GM19463 (cell line): ENCODE measurements around the gene C20orf141.
A peak's percentile ranks its signal among the peaks of the same experiment; 100 is the strongest.
"Not testable (repeated sequence)": the region's sequence is repeated elsewhere in the genome, so short reads cannot be mapped to it uniquely, and the experiment has no call there.

Experiments used
- ATAC-seq: cut with Tn5 transposase; IDR thresholded peaks from one replicate; pipeline ENCODE4 v1.9.1; 2021; ENCODE audit warnings: mild to moderate bottlenecking, moderate library complexity; ENCODE audit not compliant: unreplicated experiment

Gene C20orf141

DNA sequence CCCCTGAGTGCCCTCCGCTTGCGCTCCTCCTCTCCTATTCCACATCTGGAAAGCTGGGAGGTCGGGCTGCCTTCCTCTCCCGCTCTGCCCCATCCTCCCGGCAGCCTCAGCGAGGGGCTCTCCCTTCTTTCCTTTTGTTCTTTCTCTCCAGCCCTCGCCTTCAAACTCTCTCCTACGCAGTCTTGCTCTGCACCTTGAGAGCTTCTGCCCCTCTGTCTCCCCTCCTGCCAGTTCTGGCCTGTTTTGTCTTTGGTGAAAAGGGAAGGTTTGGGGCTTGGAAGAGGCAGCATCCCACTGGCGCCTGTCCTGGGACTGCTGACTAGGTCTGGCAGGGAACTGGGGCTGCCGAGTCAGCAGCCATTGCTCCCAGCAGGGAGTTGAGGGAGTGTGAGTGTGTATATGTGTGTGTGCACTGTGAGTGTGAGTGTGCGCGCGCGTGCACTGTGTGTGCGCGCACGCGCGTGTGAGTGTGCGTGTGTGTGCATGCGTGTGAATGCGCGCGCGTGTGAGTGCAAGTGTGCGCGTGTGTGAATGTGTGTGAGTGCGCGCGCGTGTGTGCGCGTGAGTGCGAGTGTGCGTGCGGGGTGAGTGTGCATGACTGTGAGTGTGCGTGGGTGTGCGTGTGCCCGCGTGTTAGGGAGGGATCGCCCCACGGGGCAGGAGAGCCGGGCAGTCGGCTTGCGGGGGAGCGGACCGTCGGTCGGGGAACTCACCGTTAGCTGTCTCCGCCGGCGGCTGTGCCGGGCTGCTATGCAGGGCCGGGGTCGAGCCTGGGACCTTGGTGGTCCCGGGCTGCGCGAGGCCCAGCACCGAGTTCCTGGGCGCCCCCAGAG is 14.9 kb upstream of the C20orf141 start:
- ATAC-seq: peak; percentile 17

DNA sequence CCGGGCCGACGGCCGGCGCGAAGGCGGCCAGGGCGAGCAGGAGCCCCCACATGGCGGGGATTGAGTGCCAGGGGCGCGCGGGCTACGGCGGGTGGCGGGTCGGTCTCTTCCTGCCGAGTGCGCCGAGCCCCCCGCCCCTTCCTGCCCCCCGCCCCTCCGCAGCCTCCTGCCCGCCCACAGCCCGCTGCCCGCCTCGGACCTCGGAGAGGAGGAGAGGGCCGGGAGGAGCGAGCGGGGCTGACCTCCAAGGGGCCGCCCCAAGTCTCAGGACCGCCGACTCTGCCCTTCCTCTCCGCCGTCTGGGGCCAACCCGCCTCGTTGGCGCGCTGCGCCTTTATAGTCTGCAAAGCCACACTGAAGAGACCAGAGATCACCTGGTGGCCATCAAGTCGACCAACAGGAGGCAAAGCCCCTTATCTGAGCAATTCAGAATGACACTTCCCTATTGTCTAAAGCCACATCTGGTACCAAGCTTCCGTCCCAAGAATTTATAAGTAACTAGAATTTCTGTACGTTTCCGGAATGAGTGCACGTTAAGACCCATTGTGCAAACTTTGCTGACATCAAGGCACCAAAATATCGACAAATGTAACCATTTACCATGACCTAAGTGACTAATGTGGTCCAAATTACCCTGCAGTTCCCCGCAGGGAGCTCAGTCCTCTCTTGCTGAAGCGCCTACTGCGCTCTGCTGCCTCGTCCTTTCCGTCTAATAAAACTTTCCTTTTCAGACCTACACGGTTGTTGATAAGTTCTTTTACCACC is 14.1 kb upstream of the C20orf141 start, which contains the start of gene CPXM1:
TSS of gene CPXM1 (minus strand) at position 107 of the 765 bp plus-strand sequence. CDS start at position 52, 55 bp downstream.
- ATAC-seq: peak; percentile 53

DNA sequence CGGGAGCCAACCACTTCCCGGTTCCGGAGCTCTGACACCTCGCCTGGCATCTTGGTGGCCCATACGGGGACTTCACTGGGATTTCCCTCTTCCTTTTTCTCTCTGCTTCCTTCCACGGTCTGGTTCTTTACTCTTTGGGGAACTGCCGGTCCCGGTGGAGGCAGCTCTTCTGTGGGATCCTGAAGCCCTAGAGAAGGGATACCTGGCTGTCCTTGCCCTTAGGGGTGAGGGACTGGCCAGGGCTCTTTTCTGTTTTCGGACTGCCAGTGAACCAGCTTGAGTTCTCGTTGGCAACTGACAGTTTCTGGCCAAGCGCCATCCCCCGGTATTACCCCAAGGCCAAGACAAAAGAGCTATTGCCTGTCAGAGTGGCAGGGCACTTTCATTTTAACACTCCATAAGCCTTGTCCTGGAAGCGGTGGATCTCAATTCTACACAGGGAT is 13.5 kb upstream of the C20orf141 start:
- peak; percentile 36 for ATAC-seq

DNA sequence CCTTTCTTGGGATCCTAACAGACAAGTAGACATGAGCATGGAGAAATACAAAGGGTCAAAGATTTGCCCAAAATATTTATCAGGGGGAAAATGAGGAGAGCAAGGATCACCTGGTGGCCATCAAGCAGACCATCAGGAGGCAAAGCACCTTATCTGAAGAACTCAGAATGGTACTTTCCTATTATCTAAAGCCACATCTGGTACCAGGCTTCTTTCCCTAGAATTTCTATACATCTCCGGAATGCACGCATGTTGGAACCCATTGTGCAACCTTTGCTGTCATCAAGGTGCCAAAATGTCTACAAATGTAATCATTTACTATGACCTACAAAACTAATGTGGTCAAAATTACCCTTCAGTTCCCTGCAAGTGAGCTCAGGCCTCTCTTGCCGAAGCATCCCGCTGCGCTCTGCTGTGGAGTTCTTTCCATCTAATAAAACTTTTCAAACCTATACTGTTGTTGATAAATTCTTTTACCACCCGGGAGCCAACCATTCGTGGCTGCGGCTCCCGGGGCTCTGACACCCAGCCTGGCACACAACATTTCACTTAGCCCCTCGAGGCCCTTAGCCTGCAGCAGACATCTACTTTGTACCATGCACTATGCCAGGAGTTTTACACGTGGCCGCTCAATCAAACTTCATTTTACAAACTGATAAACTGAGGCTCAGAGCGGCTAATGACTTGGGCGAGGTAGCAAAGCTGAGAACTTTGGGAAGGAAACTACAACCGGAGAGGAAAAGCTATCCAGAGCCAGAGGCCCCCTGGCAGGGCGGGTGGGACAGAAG is 10.6 kb upstream of the C20orf141 start:
- ATAC-seq: no peak

DNA sequence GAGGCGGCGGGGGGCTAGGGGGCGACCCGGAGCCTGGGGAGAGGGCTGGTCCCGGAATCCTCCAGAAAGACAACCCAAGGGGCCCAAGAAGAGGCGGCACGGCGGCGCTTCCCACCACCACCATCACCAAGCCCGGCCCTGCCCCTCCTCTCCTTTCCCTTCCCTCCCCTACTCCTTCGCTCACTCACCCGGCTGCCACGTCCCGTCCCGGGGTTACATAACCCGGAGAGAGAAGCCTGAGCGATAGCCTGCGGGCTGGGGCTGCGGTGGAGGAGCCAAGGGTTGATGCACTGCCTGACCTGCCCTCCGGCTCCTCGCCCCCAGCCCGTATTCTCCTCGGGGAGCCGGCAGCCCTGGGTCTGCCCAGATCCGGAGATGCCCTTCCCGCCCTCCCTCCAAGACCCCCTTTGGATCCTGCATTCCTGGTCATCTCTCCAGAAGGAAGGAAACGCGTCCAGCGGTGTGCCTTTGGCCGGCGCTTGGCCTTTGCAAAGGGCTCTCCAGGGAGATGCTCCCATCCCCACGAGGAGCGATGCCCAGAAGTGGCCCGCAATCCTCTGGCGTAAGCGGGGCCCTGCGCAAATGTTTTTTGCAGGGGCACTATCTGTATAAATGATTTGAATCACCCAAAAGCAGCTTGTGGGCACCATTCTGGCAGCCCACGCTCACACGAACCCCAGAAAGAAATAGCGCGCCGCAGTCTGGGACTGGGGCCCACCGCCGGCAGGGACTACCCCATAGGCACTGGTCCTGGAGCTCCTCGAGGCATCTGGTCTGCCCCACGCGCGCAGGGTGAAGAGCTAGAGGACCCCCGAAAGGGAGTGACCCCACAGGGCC is 9.7 kb upstream of the C20orf141 start:
- no peak for ATAC-seq

DNA sequence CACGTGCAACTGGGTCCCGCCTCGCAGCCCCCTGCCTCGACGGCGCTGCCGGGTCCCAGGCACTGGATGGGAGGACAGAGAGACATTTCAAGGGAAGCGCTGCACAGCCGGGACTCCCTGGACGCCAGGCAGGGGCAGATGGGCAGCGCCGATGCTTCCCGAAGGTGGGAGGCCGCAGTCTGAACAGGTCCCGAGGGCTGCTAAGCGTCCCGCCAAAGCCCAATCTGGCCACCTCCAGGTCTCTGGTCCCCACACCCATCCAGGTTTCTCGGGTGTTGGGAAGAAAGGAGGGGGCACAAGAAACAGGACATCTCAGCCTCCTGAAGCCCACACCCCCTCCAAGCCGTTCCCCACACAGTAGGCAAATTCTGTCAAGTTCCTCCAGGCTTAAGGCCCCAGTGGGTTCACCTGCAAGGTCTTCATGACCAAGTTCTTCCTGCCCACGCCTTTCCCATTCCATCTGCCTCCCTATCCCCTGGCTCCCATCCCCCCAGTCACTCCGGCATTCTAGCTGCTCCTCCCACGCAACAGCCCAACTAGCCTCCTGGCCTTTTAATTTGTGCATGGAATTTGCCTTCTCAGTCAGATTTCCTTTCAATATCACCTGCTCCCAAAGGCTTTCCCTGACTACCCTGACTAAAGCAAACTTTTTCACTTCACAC is 9.0 kb upstream of the C20orf141 start:
- ATAC-seq: no peak

DNA sequence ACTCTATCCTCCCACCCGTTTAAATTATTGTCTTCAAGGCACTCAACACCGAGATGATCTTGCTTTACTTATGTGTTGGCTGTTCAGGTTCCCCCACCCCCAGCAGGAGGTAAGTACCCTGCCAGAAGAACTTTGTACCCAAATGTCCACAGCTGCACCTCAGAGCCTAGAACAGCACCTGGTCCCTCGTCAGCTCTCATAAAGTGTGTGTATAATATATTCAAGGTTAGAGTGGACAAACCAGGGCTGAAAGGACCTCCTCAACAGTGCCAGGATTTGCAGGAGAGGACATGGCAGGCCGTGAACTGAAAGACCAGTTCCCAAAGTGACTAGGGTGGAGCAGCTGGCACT is 8.5 kb upstream of the C20orf141 start:
- no peak for ATAC-seq

DNA sequence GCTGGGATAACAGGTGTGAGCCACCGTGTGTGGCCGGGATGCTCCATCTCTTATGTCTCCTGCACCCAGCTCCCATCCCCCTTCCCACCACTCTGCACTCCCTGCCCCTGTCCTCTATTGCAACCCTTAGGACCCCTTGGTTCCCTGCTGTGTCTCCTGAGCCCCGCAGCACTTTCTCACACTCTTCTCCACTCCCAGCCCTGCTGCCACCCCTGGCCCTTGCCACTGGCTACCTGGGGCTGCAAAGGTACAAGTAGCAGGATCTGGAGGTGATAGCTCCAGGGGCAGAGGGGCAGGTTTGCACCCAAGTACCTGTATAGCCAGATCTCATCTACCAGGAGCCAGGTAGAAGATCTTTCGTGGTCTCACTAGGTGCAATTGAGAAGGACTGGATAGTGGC is 7.8 kb upstream of the C20orf141 start:
- ATAC-seq: no peak

DNA sequence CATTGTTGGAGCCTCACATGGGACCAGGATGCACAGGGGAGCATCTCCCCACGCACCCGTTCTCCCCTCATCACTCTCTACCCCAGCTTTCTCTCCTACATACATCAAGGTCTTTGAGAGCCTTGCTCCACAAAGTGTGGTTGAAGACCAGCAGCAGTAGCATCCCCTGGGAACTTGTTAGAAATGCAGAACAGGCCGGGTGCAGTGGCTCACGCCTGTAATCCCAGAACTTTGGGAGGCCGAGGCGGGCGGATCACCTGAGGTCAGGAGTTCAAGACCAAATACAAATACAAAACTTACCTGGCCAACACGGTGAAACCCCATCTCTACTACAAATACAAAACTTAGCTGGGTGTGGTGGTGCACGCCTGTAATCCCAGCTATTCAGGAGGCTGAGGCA is 6.9 kb upstream of the C20orf141 start:
- not testable (repeated sequence) for ATAC-seq

DNA sequence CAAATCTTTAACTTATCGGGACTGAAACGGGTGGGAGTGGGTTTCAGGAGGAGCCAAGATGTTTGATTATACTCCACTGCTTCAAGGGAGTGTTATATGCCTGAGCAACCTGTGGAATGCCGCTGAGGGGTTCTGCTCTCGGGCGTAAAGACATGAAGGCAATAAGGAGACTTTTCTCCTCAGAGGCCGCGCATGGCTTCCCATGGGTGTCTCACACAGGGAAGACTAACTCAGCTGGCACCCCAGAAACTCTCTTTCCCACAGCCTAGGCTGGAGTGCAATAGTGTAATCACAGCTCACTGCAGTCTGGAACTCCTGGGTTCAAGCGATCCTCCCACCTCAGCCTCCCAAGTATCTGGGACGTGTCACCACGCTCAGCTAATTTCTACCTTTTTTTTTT is 5.1 kb upstream of the C20orf141 start:
- ATAC-seq: no peak

DNA sequence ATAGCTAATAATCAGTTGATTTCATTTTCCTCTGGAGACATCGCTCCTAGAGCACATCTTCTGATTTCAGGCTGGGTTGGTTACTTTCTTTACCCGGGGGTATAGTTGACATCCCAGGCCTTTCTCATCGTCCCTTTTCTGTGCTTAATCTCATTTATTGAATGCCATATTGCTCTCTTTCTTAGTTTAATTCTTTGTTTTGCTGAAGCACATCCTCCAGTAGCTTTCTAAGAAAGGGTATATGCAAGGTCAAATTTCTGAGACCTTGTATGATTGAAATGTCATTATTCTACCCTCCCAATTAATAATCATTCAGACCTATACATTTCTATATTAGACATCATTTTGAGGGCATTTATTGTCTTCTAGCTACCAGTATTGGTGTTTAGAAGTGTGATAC is 2.6 kb upstream of the C20orf141 start:
- ATAC-seq: no peak

DNA sequence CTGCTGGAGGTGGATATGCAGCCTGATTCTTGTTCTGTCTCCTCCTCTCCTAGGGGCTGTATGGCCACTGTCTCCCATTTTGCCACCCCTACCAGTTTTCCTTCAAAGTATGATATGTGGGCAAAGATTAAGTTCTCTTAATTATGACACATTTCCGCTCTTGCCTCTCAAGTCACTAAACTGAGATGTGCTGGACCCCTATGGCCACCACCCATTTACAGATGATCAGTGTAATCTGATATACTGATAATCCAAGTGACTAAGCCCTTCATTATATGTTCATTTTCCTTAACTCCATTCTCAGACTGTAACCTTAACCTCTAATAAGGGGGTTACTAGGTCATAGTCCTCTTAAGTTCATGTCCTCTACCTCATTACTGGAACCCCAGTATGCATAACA is 711 bp upstream of the C20orf141 start:
- ATAC-seq: no peak

DNA sequence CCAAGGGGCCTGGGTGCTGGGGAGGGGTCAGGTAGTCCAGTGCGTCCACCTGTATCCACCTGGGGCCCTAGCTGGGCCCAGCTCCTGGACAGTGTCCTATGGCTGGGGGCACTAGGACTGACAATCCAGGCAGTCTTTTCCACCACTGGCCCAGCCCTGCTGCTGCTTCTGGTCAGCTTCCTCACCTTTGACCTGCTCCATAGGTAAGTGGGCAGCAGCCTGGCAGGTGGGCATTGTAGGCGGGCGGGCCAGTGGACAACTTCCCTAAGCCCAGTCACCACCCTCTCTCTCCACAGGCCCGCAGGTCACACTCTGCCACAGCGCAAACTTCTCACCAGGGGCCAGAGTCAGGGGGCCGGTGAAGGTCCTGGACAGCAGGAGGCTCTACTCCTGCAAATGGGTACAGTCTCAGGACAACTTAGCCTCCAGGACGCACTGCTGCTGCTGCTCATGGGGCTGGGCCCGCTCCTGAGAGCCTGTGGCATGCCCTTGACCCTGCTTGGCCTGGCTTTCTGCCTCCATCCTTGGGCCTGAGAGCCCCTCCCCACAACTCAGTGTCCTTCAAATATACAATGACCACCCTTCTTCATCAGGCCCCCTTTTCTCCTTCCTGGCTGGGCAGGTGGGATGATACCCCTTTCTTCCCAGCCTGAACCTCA is 584 bp downstream of the C20orf141 start:
- no peak for ATAC-seq

DNA sequence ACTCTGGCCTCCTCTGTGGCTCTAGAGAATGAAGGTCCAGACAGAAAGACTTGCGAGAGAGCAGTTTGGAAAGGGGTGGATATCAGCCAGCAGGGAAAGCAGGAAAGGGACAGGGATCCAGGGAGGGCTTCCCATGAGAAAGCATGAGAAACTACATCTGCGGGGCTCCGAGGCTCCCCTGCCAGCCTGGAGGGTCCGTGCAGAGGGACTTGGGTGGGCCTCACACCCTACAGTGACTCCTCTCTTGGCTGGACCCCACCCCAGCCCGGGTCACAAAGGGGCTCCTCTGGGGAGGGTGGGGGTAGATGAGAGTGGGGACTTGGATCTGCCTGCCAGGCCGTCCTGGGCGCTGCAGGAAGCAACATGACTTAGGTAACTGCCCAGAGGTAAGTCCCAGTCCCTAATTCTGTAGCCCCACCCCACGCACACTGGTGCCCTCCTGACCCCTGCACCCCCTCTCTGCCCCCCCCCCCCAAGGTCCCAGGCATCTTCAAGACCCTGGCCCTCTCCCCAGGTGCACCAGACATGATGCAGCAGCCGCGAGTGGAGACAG is 1.3 kb downstream of the C20orf141 start, which contains the start of gene TMEM239:
TSS of gene TMEM239 (plus strand) at position 335 of the 553 bp plus-strand sequence. CDS start at position 526, 191 bp downstream.
- no peak for ATAC-seq

DNA sequence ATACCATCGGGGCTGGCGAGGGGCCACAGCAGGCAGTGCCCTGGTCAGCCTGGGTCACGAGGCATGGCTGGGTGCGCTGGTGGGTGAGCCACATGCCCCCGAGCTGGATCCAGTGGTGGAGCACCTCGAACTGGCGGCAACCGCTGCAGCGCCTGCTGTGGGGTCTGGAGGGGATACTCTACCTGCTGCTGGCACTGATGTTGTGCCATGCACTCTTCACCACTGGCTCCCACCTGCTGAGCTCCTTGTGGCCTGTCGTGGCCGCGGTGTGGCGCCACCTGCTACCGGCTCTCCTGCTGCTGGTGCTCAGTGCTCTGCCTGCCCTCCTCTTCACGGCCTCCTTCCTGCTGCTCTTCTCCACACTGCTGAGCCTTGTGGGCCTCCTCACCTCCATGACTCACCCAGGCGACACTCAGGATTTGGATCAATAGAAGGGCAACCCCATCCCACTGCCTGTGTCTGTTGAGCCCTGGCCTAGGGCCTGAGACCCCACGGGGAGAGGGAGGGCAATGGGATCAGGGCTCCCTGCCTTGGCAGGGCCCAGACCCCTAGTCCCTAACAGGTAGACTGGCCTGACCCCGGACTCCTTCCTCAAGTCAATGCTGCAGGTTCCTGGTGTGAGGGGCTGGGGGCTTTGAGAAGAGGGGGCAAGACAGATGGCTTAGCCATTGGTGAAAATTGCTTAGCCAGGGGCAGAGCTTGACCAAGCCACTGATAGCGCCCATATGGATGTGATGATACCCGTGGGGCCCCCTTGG is 2.0 kb downstream of the C20orf141 start:
- no peak for ATAC-seq

DNA sequence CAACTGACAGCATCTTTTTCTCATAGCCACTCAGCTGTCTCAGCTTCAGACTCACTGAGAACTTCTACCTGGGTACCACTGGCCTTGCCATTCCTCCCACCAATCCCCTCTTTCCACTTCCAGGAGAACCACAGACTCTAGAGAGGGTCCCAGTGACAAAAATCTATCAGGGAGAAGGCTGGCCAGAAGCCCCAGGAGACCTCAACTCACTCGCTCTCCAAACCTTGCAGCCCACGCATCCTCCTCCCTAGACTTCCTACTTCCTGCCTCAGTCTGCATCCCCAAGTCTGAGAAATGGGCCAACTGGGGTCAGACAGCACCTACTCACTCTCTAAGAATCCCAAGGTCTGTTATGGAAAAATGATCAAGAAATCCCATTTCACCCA is 2.5 kb downstream of the C20orf141 start:
- ATAC-seq: no peak

DNA sequence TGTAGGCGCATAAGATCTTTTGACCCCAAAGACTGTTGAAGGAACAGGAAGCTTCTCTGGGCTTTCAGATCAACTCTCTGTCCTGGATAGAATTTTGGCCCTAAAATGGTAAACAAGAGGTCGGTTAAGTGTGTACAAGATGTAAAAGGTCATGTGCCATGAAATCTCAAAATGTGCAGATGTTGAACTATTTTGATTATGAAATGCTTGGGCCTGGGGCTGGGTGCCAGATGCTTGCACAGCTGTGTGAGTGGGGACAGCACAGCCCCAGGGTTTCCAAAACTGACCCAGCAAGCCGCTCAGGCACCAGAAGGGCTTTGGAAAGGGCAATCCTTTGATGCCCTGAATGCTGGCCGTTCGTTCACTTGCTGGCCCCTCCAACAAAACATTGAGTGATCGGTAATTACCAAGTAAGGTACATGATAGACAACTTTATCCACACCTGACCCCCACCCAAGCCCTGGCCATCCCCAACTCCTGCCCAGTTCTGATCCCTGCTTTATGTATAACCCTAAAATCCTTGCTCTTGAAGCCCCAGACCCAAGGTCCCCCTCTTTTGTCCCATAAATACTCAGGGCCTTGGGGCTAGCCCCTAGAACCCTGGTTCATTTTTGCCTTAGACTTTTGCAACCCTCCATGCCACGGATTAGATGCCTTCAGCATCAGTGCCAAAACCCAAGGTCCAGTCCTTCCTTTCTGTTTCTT is 3.3 kb downstream of the C20orf141 start:
- ATAC-seq: no peak
